GM21360 (cell line): Measurements from ENCODE around the gene DNAH7.

Source experiments
- ATAC-seq: cut with Tn5 transposase; IDR thresholded peaks from one replicate; pipeline ENCODE4 v1.9.1; 2021; ENCODE audit warnings: mild to moderate bottlenecking, moderate library complexity; ENCODE audit not compliant: unreplicated experiment

The DNAH7 gene

GRCh38 chr2:195818526-195818925 lies 250.1 kb downstream of the DNAH7 start:
- ATAC-seq: no peak

DNA sequence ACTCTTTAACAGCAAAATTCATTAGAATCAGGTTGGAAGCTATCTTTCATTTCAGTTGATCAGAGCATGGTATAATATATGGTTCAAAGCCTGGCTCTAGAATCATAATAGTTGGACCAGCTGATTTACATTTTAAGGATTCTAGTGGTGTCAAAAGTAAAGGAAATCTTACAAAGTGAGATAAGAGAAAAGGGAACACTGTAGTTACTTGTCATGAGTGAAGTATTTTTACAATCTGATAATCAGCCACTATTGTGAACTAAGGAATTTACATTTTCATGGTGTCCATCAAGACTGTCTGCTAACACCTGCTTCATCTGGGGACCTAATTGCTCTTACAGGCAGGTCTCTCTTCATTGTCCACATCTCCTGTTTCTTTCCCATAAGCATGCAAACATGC lies 250.5 kb downstream of the DNAH7 start:
- ATAC-seq: no peak

GRCh38 chr2:195815083-195815482 lies 253.6 kb downstream of the DNAH7 start:
- no peak for ATAC-seq

GRCh38 chr2:195813421-195813820 lies 255.2 kb downstream of the DNAH7 start:
- no peak for ATAC-seq

GRCh38 chr2:195810340-195811098 lies 258.1 kb downstream of the DNAH7 start:
- no peak for ATAC-seq

DNA sequence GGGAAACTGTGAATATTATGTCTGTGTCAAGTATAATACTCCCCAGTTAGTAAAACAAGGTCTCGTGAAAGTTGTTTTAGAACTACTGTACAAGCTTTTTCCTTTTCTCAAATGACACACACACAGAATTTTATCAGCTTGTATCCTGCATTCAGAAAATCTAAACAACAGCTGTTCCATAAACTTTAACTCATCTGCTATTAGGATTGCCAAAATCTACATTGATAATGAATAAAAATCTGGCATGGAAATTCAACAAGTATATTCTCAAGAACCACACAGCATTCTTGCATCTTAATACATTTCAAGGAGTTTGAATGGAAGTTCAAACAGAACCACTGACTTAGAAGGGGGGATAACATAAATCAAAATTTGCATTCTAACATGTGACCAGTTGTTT lies 260.4 kb downstream of the DNAH7 start:
- no peak for ATAC-seq

- no peak for ATAC-seq
Measured at GRCh38 chr2:195805283-195805976, 263.2 kb downstream of the DNAH7 start.

DNA sequence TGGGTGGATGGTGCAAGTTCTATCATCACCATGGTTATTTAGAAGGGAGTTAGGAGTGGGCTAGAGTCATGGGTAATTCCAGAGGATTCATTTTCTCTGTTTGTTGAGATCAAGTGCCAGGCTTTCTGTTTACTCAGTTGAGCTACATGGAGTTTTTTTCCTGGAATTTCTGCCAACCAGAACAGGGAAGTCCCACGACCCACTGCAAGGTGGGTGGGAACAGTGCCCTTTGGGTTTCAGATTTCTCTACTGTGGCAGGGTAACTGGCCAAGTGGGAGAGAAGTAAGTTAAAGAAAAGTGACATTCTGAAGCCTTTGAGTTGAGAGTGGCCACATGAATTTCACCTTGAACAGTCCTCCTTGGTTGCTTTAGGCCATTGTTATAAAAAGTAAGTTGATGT lies 272.8 kb downstream of the DNAH7 start:
- no peak for ATAC-seq

DNA sequence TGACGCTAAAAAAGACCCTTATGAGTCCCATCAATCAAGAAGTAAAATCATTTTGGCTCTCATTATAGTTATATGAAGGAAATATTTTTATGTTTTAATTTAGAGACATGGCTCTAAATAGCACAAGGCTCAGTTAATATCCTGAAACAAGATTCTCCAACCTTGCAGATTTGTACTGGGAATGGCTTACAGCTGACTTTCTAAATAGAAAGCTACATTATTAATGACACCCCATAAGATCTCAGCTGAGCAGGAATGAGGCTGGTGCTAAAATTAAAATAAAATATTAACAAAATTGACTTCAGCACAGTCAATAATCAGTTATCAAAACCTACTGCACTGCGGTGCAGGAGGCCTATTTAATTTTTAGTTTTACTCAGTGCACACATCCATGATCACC lies 274.8 kb downstream of the DNAH7 start:
- ATAC-seq: no peak

DNA sequence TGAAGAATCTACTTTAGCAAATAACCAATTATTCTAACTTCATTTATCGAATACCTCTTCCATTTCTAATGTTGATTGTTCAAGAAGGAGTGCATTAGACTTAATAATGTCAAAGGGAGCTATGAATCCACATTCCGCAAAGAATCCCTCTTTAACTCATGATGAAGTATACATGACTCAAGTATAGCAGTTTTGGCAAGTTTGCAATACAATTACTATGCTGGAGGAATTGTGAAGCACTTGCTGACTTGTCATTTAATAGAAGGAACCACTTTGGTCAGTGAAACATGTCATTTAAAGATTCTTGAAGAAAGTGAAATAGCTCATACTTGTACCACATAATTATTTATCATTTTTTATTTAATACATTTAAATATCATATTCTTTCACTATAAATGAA lies 286.5 kb downstream of the DNAH7 start:
- ATAC-seq: no peak

GRCh38 chr2:195779491-195779890 lies 289.1 kb downstream of the DNAH7 start:
- ATAC-seq: no peak

DNA sequence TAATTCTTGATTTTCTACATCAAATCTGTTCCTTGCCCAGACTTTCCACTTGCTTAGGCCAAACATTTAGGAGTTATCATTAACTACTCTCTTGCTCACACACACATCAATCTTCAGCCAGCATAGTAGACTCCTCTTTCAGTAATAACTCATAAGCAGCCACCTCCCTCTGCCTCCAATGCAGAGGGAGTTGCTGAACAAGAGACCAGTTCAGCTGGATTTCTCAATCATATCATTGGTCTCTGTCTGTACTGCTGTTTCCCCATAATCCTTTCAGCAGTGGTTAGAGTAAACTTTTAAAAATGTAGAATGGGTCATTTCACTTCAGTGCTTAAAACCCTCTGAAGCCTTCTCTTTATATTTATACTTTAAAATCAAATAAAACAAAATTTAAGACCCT lies 298.7 kb downstream of the DNAH7 start:
- no peak for ATAC-seq

- no peak for ATAC-seq
Measured at GRCh38 chr2:195768431-195768830, 300.2 kb downstream of the DNAH7 start.

GRCh38 chr2:195766691-195767090 lies 301.9 kb downstream of the DNAH7 start:
- no peak for ATAC-seq

DNA sequence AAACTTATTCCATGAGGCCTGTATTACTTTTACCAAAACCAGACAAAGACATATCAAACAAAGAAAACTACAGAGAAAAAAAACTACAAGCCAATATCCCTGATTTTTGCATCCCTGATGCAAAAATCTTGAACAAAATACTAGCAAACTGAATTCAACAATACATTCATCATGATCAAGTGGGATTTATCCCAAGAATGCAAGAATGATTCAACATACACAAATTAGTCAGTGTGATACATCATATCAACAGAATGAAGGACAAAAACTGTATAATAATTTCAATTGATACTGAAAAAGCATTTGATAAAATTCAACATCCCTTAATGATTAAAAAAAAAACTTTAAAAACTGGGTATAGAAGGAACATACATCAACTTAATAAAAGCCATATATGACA lies 304.8 kb downstream of the DNAH7 start:
- ATAC-seq: no peak

- no peak for ATAC-seq
Measured at GRCh38 chr2:195759877-195760276, 308.8 kb downstream of the DNAH7 start.

DNA sequence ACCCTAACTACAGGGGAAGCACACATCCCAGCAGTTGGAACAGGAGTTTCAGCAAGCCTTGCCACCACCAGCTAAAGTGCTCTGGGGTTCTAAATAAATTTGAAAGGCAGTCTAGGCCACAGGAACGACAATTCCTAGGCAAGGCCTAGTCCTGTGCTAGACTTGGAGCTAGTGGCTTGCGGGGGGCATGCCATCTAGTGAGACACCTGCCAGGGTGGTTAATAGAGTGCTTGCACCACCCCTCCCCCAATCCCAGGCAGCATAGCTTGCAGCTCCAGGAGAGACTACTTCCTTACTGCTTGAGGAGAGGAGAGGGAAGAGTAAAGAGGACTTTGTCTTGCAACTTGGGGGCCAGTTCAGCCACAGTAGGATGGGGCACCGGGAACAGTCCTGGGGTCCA lies 309.8 kb downstream of the DNAH7 start:
- ATAC-seq: no peak

DNA sequence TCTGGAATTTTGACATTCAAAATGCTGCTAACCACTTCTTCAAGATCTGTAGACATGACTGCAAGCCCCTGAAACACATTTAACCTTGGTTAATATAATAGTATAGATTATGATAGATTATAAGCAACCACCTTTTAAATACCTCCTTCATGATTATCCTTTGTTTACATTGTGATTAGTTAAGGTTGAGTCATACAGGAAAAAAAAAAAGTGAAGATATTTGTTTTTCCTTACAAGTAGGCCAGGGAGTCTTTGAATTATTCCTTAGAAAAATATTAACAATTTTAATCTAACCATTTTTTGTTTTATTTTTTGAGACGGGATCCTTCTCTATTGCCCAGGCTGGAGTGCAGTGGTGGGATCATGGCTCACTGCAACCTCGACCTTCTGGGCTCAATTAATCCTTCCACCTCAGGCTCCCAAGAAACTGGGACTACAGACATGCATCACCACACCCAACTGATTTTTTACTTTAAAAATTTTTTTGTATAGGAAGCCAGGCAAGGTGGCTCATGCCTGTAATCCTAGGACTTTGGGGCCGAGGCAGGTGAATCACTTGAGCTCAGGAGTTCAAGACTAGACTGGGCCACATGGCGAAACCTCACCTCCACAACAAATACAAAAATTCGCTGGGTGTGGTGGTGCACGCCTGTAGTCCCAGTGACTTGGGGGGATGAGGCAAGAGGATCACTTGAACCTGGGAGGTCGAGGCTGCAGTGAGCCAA lies 312.3 kb downstream of the DNAH7 start:
- no peak for ATAC-seq

- ATAC-seq: no peak
Measured at GRCh38 chr2:195741191-195741590, 327.4 kb downstream of the DNAH7 start.

GRCh38 chr2:195737511-195738325 lies 330.9 kb downstream of the DNAH7 start:
- ATAC-seq: no peak

- no peak for ATAC-seq
Measured at GRCh38 chr2:195735347-195735746, 333.3 kb downstream of the DNAH7 start.
